ENCODE results near the gene RPL19. TPM values are rescaled to one million over a fixed set of nuclear protein-coding genes. Genes with fewer than 3 reads are reported as not detected.
A peak's percentile ranks its signal among the peaks of the same experiment; 100 is the strongest.

Gene RPL19
- total RNA-seq, 1 donor: 1,210 TPM

DNA sequence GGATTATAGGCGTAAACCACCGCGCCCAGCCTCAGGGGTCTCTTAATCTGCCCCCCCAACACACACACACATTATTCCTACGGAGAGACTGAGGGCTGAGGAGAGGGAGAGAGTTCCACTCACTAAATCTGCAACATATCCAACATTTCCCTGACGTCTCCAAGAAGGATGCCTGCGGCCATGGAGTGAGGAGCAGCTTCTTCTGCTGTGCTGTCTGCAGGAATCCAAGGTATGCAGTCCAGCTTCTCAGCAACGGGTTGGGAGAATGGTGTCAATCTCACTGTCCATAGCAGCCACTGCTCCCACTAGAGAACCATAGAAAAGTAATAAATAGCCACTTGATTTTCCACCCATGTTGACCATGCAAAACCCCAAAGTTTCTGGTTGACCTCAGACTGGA lies 43.6 kb upstream of the RPL19 start:
- TF ChIP-seq, protein P1, sequence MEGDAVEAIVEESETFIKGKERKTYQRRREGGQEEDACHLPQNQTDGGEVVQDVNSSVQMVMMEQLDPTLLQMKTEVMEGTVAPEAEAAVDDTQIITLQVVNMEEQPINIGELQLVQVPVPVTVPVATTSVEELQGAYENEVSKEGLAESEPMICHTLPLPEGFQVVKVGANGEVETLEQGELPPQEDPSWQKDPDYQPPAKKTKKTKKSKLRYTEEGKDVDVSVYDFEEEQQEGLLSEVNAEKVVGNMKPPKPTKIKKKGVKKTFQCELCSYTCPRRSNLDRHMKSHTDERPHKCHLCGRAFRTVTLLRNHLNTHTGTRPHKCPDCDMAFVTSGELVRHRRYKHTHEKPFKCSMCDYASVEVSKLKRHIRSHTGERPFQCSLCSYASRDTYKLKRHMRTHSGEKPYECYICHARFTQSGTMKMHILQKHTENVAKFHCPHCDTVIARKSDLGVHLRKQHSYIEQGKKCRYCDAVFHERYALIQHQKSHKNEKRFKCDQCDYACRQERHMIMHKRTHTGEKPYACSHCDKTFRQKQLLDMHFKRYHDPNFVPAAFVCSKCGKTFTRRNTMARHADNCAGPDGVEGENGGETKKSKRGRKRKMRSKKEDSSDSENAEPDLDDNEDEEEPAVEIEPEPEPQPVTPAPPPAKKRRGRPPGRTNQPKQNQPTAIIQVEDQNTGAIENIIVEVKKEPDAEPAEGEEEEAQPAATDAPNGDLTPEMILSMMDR (IDR thresholded peaks at IDR 0.05; ENCODE audit: insufficient read depth, low read depth, low read length): no peak
- DNase-seq (ENCODE audit: low read depth): no peak
- H3K4me3 ChIP-seq (ENCODE audit: low read depth, low read length): no peak overlapping the region

DNA sequence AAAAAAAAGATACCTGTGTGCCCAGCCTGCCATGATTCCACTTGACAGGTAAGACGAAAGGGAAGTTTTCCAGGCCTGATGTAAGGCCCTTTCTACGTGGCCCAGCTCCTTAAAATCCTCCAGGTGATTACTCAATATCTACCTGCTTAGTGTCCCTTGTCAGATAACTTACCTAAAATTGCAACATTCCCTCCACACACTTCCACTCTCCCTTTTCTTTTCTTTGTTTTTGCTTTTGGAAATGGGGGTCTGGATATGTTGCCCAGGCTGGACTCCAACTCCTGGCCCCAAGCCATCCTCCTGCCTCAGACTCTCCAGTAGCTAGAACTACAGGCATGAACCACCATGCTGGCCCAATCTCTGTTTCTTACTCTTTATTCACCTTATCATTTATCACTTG lies 41.5 kb upstream of the RPL19 start:
- no peak for DNase-seq (ENCODE audit: low read depth)
- no peak overlapping the region for H3K4me3 ChIP-seq (ENCODE audit: low read depth, low read length)
- TF ChIP-seq, protein P1 (IDR thresholded peaks at IDR 0.05; ENCODE audit: insufficient read depth, low read depth, low read length): no peak

DNA sequence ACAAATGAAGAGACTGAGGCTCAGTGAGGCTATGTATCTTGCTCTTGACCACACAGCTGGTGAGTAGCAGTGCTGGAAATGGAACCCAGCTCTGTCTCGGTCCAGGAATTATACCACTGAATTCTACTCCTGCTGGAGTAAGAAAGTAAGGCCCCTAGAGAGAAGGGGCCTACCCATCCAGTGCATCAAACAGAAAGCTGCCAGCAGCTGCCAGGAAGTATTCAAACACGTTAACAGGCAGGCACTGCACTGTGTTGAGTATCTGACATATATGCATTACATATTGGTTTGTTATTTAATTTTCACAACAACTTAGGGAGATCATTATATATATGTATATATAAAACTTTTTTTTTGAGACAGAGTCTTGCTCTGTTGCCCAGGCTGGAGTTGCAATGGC lies 38.1 kb upstream of the RPL19 start:
- TF ChIP-seq, protein P1 (IDR thresholded peaks at IDR 0.05; ENCODE audit: insufficient read depth, low read depth, low read length): no peak
- no peak overlapping the region for H3K4me3 ChIP-seq (ENCODE audit: low read depth, low read length)
- DNase-seq (ENCODE audit: low read depth): no peak

DNA sequence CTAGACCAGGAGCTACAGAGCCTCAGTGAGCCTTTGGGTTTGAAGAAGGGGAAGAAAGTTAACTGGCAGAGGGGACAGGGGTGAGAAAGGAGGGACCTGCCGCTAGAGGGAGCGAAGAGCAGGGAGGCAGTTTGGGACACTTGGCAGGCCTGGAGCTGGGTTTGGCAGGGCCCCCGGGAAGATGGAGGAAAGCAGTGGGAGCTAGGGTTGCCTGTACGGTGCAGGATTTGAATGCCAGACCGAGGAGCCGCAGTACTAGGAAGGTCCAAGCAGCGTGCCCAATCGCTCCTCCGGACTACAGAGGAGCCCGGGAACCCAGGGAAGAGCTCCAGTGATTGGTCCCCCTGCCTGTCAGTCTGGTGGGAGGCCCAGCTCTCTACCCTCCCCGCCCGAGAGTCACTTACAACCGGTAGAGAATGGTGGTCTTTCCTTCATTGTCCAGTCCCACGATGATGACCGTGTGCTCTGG lies 35.4 kb upstream of the RPL19 start:
- TF ChIP-seq, protein P1 (IDR thresholded peaks at IDR 0.05; ENCODE audit: insufficient read depth, low read depth, low read length): peak; percentile 94
- DNase-seq (ENCODE audit: low read depth): peak; percentile 84

DNA sequence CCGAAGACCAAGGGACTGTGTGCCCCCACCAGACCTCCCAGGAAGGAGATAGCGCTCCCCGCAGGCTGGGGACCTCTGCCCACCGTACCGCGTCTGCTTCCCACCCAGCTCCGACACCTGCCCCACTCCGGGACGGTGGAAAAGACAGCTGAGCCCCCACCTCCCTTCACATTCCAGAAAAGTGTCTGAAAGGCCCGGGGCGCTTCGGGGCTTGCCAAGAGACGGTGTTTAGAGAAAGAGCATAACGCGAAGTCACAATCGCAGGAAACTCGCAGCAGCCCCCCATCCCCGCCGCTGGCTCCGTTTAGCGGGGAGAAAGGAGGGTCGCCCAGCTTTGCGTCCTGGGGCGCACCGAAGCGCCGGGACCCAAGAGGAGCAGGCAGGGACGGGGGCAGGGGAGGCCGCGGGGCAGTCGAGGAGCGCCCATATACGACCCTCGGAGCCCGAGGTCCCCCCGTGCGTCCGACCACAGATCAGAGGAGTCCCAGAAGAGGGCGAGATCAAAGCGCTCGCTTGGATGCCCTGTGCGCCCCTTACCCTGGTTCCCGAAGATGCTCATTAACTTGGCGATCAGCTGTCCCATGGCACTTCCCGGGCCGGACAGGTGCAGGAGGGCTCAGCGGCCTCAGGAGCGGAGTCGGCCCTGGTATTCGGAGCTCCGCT lies 34.8 kb upstream of the RPL19 start:
- peak overlapping the region; percentile 56 for H3K4me3 ChIP-seq (ENCODE audit: low read depth, low read length)
- DNase-seq (ENCODE audit: low read depth): no peak
- TF ChIP-seq, protein P1 (IDR thresholded peaks at IDR 0.05; ENCODE audit: insufficient read depth, low read depth, low read length): no peak

More for the DNA sequence above, 35.4 kb upstream of the RPL19 start:
- H3K4me3 ChIP-seq (ENCODE audit: low read depth, low read length): peak overlapping the region; percentile 56

DNA sequence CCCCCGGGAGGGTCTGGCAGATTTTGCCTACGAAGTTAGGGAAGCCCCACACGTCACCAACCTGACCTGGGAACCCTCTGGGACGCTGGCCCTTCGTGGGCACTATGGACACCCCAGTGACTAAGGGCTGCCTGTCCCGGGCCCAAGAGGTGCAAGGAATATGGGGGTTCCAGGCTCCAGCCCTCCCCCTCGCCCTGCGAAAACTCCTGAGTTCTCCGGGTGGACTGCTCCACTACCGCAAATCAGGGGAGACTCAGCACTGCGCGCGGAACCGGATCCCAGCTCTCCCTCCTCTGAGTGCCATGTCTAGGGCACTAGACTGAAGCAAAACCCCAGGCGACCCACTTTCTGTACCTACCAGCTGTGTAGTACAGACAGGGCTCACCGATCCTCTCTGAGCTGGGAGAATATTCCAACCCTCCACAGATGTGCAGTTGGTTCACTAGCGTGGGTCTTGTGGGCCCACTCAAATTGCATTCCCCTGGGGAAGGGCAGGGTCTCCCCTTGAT lies 34.2 kb upstream of the RPL19 start, which contains the start of gene ARL5C:
TSS of gene ARL5C (minus strand) at position 321 of the 509 bp plus-strand sequence. CDS start 401 bp downstream, outside the sequence.
- DNase-seq (ENCODE audit: low read depth): no peak
- TF ChIP-seq, protein P1 (IDR thresholded peaks at IDR 0.05; ENCODE audit: insufficient read depth, low read depth, low read length): no peak
- H3K4me3 ChIP-seq (ENCODE audit: low read depth, low read length): peak within 1 kb of the TSS; percentile 56
